Smooth muscle cell (in vitro differentiated cells): ENCODE results near the gene CDH4. TPM values are rescaled to one million over a fixed set of nuclear protein-coding genes. Genes with fewer than 3 reads are reported as not detected.

Experiments
- DNase-seq: peaks from one replicate; lab custom pipeline; 2025; ENCODE audit not compliant: unreplicated experiment; lab: John Stamatoyannopoulos, UW
- H2AFZ ChIP-seq: fragments of 200-600 bp; sonication (generic); 2 replicates; pipeline ENCODE4 v1.6.0; 2016; ENCODE audit warnings: antibody characterized with exemption, low read depth, mild to moderate bottlenecking
- H3F3A ChIP-seq: fragments of 200-600 bp; sonication (generic); 2 replicates; pipeline ENCODE4 v1.6.0; 2017; ENCODE audit warnings: antibody characterized with exemption, low read depth
- H3K27ac ChIP-seq: fragments of 200-600 bp; sonication (generic); 2 replicates; pipeline ENCODE4 v1.5.1; 2016; ENCODE audit warnings: low read depth, mild to moderate bottlenecking
- H3K27me3 ChIP-seq: fragments of 200-600 bp; sonication (generic); 2 replicates; pipeline ENCODE4 v1.6.1; 2016; ENCODE audit warnings: low read depth, mild to moderate bottlenecking
- H3K36me3 ChIP-seq: fragments of 200-600 bp; sonication (generic); 2 replicates; pipeline ENCODE4 v1.5.1; 2016; ENCODE audit warnings: low read depth
- H3K4me1 ChIP-seq: fragments of 200-600 bp; sonication (generic); 2 replicates; pipeline ENCODE4 v1.5.1; 2016; ENCODE audit warnings: low read depth
- H3K4me2 ChIP-seq: fragments of 200-600 bp; sonication (generic); 2 replicates; pipeline ENCODE4 v1.6.0; 2016; ENCODE audit warnings: mild to moderate bottlenecking
- H3K4me3 ChIP-seq: fragments of 200-600 bp; sonication (generic); 2 replicates; pipeline ENCODE4 v1.5.1; 2016; ENCODE audit warnings: mild to moderate bottlenecking
- H3K79me2 ChIP-seq: fragments of 200-600 bp; sonication (generic); 2 replicates; pipeline ENCODE4 v1.6.0; 2016; ENCODE audit warnings: low read depth, mild to moderate bottlenecking
- H3K9ac ChIP-seq: fragments of 200-600 bp; sonication (generic); 2 replicates; pipeline ENCODE4 v1.6.0; 2016; ENCODE audit warnings: low read depth
- H3K9me3 ChIP-seq: fragments of 200-600 bp; sonication (generic); replicated peaks from 2 replicates; pipeline ENCODE4 v1.5.1; 2016; ENCODE audit warnings: low read depth
- H4K20me1 ChIP-seq: fragments of 200-600 bp; sonication (generic); 2 replicates; pipeline ENCODE4 v1.6.0; 2016; ENCODE audit warnings: low read depth
- WGBS: methylation state at CpG from one replicate; pipeline ENCODE4 v1.1.7; 2016; ENCODE audit warnings: low lambda C conversion rate; 5-methylcytosine and 5-hydroxymethylcytosine counted together
- polyA plus RNA-seq: library from polyadenylated mRNA; unstranded; fragments of >200 nt; fragmentation: Nextera tagmentation; extraction: Ambion mirVana; gene quantifications from 2 replicates; pipeline ENCODE4 v1.2.1, GENCODE V29; 2016
- total RNA-seq: library from RNA; depleted of rRNA; stranded (reverse); fragments of >200 nt; gene quantifications from 2 replicates; pipeline ENCODE4 v1.2.3, GENCODE V29; 2014
- TF ChIP-seq, protein P1 (sequence below): fragments of 200-600 bp; sonication (generic); IDR thresholded peaks from 2 replicates; pipeline ENCODE4 v1.5.1; 2017; ENCODE audit warnings: borderline replicate concordance, mild to moderate bottlenecking, antibody characterized with exemption; ENCODE audit not compliant: insufficient read depth, poor library complexity, severe bottlenecking

Gene CDH4
- total and polyA plus RNA-seq, 2 experiments from 2014 or later, result 0.03 to 0.04 TPM

DNA sequence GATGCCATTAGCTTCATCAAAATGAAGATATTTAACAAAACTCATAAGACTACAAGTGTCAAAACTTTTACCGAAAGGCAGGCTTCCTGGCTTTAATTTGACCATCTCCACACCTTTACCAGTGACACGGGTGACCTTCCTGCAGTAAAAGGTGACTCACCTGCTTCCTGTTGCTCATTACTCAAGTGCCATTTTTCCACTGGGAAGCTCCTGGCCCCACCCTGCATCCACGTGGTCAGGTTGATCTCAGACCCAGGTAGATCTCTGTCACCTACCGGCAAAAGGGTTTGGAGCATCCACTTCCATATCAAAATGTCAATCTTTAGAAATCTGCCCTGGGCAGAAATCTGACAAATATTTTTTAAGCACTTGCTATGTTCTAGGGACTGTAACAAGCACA lies 31.9 kb upstream of the CDH4 start:
- DNase-seq, result no peak
- Histone ChIP-seq H3K9me3 (no peaks in the 10 kb centered on the region), H3F3A (no peaks in the 10 kb centered on the region), H3K4me1 (no peaks in the 10 kb centered on the region), H3K4me2 (no peak overlapping the region), H3K27ac (no peak overlapping the region), H3K27me3 (peaks cover 62% of the 10 kb centered on the region), H3K36me3 (no peaks in the 10 kb centered on the region), H4K20me1 (no peaks in the 10 kb centered on the region), H3K4me3 (no peak overlapping the region), H3K9ac (no peak overlapping the region), H3K79me2 (no peaks in the 10 kb centered on the region), H2AFZ (no peak overlapping the region)
- TF ChIP-seq, protein P1, sequence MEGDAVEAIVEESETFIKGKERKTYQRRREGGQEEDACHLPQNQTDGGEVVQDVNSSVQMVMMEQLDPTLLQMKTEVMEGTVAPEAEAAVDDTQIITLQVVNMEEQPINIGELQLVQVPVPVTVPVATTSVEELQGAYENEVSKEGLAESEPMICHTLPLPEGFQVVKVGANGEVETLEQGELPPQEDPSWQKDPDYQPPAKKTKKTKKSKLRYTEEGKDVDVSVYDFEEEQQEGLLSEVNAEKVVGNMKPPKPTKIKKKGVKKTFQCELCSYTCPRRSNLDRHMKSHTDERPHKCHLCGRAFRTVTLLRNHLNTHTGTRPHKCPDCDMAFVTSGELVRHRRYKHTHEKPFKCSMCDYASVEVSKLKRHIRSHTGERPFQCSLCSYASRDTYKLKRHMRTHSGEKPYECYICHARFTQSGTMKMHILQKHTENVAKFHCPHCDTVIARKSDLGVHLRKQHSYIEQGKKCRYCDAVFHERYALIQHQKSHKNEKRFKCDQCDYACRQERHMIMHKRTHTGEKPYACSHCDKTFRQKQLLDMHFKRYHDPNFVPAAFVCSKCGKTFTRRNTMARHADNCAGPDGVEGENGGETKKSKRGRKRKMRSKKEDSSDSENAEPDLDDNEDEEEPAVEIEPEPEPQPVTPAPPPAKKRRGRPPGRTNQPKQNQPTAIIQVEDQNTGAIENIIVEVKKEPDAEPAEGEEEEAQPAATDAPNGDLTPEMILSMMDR, result no peak
- WGBS, result 73% methylated on average over 4 of the region's 4 CpGs

DNA sequence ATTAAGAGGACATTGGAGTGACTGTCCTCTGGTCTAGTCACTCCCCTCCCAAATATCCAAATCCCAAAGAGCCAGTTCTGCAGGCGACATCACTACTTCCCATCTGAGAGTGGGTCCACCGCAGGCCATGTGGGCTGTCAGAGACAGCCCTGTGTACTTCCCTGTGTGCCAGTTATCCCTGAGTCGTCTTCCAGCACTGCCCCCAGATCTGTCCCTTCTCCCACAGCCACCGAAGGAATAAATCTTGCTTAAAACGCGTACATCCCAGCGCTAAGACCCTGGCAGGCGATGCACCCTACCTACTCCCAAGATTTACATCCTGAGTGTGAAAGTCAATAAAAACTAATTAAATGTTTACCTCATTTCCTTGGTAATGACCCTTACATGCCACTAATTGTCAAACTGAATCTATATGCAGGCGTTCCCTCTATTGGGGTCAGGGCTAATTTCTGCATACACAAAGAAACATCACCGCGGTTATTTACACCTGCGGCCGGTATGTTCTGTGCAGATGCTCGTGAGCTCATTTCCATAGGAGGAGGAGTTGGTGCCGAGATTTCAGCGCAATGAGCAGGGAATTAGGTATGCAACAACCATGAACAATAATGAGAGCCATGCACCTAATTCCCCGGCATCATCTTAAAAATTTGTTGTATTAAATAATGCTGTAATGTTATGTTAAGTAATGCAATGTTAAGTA lies 31.3 kb upstream of the CDH4 start:
- no peak for DNase-seq
- Histone ChIP-seq H4K20me1 (no peaks in the 10 kb centered on the region), H3K4me1 (no peaks in the 10 kb centered on the region), H3K79me2 (no peaks in the 10 kb centered on the region), H3K27me3 (peaks cover 55% of the 10 kb centered on the region), H3F3A (no peaks in the 10 kb centered on the region), H3K9ac (no peak overlapping the region), H2AFZ (no peak overlapping the region), H3K4me3 (no peak overlapping the region), H3K27ac (no peak overlapping the region), H3K36me3 (no peaks in the 10 kb centered on the region), H3K9me3 (no peaks in the 10 kb centered on the region), H3K4me2 (no peak overlapping the region)
- 88% methylated on average over 17 of the region's 17 CpGs for WGBS
- TF ChIP-seq, protein P1, result no peak

DNA sequence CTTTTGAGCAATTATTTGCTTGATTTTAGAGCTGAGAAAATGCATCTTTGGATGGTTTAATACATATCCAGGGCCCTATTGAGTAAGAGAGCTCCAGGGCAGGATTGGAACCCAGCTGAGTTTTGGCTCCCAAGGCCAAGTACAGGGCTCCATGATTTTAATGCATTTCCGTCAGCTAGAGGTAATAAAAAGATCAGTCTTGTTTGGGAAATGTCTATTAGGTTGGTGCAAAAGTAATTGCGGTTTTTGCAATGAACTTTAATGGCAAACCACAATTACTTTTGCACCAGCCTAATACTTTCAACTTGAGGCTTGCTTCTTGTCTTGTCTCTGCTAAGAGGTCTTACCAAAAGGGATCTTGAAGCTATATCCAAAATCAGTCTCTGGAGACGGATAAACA lies 29.4 kb upstream of the CDH4 start:
- Histone ChIP-seq H3K27me3 (peaks cover 56% of the 10 kb centered on the region), H4K20me1 (no peaks in the 10 kb centered on the region), H3K36me3 (no peaks in the 10 kb centered on the region), H3K4me3 (no peak overlapping the region), H3K9me3 (no peaks in the 10 kb centered on the region), H3K27ac (no peak overlapping the region), H3K4me2 (no peak overlapping the region), H3K4me1 (no peaks in the 10 kb centered on the region), H3K79me2 (no peaks in the 10 kb centered on the region), H2AFZ (no peak overlapping the region), H3F3A (no peaks in the 10 kb centered on the region), H3K9ac (no peak overlapping the region)
- TF ChIP-seq, protein P1, result no peak
- 87% methylated on average over 3 of the region's 3 CpGs for WGBS
- no peak for DNase-seq

DNA sequence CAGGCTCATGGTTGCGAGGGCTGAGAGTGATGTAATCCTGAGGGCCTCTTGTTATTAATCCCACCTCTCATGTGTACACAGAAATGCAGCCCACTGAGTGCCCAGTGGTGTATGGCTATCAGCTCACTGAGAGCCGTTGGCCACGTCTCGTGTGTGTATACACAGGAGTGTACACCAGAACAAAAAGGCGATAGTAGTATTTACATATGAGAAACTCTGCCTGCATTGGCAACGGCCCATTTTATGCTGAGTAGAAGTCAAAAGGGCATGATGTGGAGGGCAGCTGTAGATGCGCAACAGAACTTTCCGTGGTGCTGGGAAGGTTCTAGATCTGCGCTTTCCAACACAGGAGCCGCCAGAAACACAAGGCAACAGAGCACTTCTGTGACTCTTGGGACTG lies 28.9 kb upstream of the CDH4 start:
- H4K20me1 ChIP-seq, result no peaks in the 10 kb centered on the region
- peaks cover 60% of the 10 kb centered on the region for H3K27me3 ChIP-seq
- H3K9ac ChIP-seq, result no peak overlapping the region
- H3K9me3 ChIP-seq, result no peaks in the 10 kb centered on the region
- H3K27ac ChIP-seq, result no peak overlapping the region
- WGBS, result 86% methylated on average over 10 of the region's 10 CpGs
- no peaks in the 10 kb centered on the region for H3K4me1 ChIP-seq
- H3F3A ChIP-seq, result no peaks in the 10 kb centered on the region
- no peaks in the 10 kb centered on the region for H3K79me2 ChIP-seq
- H2AFZ ChIP-seq, result no peak overlapping the region
- DNase-seq, result no peak
- H3K36me3 ChIP-seq, result no peaks in the 10 kb centered on the region
- no peak overlapping the region for H3K4me3 ChIP-seq
- no peak overlapping the region for H3K4me2 ChIP-seq
- TF ChIP-seq, protein P1, result no peak
